IMR-90 (cell line): ENCODE data around the gene NDUFB11.

ENCODE experiments used
- CEBPB ChIP-seq: IDR thresholded peaks from 2 replicates; pipeline ENCODE4 v1.6.1; 2012; ENCODE audit warnings: low read depth, low read length, improper control_type of control experiment
- FOS ChIP-seq: fragments of 150-350 bp; IDR thresholded peaks from 2 replicates; pipeline ENCODE4 v1.6.1; 2016; ENCODE audit warnings: low read depth, low read length
- MAFK ChIP-seq: IDR thresholded peaks from 2 replicates; pipeline ENCODE4 v1.6.1; 2012; ENCODE audit warnings: low read depth, low read length, improper control_type of control experiment
- MXI1 ChIP-seq: IDR thresholded peaks from 2 replicates; pipeline ENCODE4 v1.6.1; 2012; ENCODE audit warnings: low read depth, mild to moderate bottlenecking, low read length, moderate library complexity, borderline replicate concordance
- POLR2A ChIP-seq: IDR thresholded peaks from 2 replicates; pipeline ENCODE4 v1.6.1; 2012; ENCODE audit warnings: mild to moderate bottlenecking, low read depth, low read length
- RAD21 ChIP-seq: IDR thresholded peaks from 2 replicates; pipeline ENCODE4 v1.6.1; 2012; ENCODE audit warnings: low read length, improper control_type of control experiment
- RFX5 ChIP-seq: IDR thresholded peaks from 2 replicates; pipeline ENCODE4 v1.8.0; 2012; ENCODE audit warnings: low read depth, mild to moderate bottlenecking, low read length, moderate library complexity
- SMC3 ChIP-seq: fragments of 150-350 bp; IDR thresholded peaks from 2 replicates; pipeline ENCODE4 v1.6.1; 2016; ENCODE audit warnings: low read depth, mild to moderate bottlenecking, antibody characterized with exemption, low read length, moderate library complexity
- TF ChIP-seq, protein P1 (sequence below): conservative IDR thresholded peaks from 2 replicates; pipeline ENCODE4 v1.5.1; 2012; ENCODE audit warnings: mild to moderate bottlenecking, low read depth, low read length, improper control_type of control experiment

DNA sequence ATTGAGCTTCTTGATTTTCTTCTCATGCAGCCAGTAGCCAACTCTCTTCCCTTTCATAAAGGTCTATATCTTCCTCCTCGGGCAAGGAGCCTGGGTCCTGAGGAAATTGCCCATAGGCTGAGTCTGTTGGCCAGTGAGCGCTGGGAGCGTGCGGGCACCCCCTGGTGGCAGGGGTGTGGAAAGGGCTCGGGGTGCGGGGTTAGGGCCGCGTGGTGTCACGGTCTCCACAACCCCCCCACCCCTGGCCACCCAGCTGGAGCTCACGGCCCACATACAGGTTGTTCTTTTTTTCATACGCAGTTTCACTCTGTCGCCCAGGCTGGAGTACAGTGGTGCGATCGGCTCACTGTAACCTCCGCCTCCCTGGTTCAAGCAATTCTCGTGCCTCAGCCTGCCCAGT is 13.6 kb upstream of the NDUFB11 start:
- TF ChIP-seq POLR2A (no peak), SMC3 (no peak), CEBPB (no peak), MAFK (no peak), RFX5 (no peak), FOS (no peak), RAD21 (no peak), MXI1 (no peak)
- TF ChIP-seq, protein P1, sequence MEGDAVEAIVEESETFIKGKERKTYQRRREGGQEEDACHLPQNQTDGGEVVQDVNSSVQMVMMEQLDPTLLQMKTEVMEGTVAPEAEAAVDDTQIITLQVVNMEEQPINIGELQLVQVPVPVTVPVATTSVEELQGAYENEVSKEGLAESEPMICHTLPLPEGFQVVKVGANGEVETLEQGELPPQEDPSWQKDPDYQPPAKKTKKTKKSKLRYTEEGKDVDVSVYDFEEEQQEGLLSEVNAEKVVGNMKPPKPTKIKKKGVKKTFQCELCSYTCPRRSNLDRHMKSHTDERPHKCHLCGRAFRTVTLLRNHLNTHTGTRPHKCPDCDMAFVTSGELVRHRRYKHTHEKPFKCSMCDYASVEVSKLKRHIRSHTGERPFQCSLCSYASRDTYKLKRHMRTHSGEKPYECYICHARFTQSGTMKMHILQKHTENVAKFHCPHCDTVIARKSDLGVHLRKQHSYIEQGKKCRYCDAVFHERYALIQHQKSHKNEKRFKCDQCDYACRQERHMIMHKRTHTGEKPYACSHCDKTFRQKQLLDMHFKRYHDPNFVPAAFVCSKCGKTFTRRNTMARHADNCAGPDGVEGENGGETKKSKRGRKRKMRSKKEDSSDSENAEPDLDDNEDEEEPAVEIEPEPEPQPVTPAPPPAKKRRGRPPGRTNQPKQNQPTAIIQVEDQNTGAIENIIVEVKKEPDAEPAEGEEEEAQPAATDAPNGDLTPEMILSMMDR: no peak
